RWPE1 (cell line): ENCODE data around the gene PAX3.
"Not testable (repeated sequence)": the region's sequence is repeated elsewhere in the genome, so short reads cannot be mapped to it uniquely, and the experiment has no call there.

Source experiments
- CTCF ChIA-PET: fragments of 350-600 bp; sonication (Branson Sonifier 250); formaldehyde crosslinking; extraction: SDS; loops from one replicate; lab custom pipeline; 2021; lab: Yijun Ruan, JAX
- POLR2A ChIA-PET: fragments of 400-600 bp; formaldehyde crosslinking; extraction: SDS; loops from one replicate; lab custom pipeline; 2020; ENCODE audit warnings: antibody characterized with exemption; ENCODE audit not compliant: low non-redundant PET; lab: Yijun Ruan, JAX
- DNase-seq: peaks from one replicate; pipeline ENCODE4 v3.0.0; 2012; ENCODE audit warnings: low spot score
- H3K27ac ChIP-seq: fragments of 450-650 bp; 2 replicates; pipeline ENCODE4 v1.5.1; 2017
- TF ChIP-seq, protein P1 (sequence below): fragments of 450-650 bp; conservative IDR thresholded peaks from 2 replicates; pipeline ENCODE4 v1.5.1; 2017; ENCODE audit warnings: low read depth, mild to moderate bottlenecking

The PAX3 gene

DNA sequence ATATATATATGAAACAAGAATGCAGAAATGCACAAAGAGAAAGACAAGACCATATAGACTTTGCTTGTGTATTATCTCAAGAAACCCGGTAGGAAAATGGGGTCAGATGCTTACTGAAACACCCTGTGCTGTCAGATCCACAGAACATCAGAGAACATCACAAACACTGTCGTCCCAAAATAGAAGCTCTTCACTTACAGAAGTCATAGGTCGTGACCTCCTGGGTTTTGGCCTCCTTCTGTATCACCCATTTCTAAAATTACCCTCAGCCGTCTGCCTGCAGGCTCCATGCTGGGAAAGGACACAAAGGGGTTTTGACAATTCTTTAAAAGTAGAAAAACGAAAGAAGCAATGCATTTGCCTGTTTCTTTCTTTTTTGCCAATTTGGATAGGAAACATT, 137.9 kb downstream of the PAX3 start:
- ChIA-PET POLR2A (no interaction called here), CTCF (no interaction called here)

DNA sequence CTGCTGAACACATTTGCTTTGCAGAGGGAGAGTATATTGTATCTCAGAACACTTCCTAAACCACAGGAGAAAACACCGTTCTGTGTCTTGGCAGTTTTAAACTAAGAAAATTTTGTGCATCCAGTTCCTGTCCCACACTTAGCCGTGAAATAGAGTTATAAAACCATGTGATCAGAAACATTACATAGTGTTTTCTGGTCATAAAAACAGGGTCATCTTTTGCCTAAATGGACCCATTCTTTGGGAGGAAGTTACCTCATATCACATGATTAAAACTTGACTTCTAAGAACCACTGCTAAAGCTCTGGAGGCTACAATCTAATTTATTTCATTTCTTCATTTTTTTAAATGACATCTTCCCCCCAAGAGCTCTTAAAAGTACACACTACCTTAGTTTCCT, 138.7 kb downstream of the PAX3 start:
- TF ChIP-seq, protein P1, sequence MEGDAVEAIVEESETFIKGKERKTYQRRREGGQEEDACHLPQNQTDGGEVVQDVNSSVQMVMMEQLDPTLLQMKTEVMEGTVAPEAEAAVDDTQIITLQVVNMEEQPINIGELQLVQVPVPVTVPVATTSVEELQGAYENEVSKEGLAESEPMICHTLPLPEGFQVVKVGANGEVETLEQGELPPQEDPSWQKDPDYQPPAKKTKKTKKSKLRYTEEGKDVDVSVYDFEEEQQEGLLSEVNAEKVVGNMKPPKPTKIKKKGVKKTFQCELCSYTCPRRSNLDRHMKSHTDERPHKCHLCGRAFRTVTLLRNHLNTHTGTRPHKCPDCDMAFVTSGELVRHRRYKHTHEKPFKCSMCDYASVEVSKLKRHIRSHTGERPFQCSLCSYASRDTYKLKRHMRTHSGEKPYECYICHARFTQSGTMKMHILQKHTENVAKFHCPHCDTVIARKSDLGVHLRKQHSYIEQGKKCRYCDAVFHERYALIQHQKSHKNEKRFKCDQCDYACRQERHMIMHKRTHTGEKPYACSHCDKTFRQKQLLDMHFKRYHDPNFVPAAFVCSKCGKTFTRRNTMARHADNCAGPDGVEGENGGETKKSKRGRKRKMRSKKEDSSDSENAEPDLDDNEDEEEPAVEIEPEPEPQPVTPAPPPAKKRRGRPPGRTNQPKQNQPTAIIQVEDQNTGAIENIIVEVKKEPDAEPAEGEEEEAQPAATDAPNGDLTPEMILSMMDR: no peak
- ChIA-PET CTCF (no interaction called here), POLR2A (no interaction called here)
- DNase-seq: no peak
- H3K27ac ChIP-seq: no peak overlapping the region

More for the DNA sequence above, 137.9 kb downstream of the PAX3 start:
- TF ChIP-seq, protein P1: no peak
- H3K27ac ChIP-seq: no peak overlapping the region
- no peak for DNase-seq

DNA sequence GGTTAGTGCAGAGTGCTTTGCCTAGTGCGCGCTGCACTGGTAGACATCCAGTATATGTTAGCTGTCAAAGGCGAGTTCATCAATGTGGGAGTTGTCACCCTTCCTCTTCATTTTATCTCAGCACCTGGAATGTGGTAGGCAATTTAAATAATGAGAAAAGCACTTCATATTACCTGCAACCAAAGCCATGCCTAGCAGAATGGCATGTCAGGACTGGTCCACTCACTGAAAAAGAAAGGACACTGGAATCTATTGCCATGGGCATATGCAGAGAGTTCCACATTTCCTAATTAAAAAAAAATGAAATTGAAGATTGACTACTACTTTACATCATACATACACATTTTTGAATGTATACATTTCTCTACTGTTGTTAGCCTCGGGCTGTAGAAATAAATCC, 139.6 kb downstream of the PAX3 start:
- POLR2A ChIA-PET: no interaction called here
- TF ChIP-seq, protein P1: no peak
- CTCF ChIA-PET: no interaction called here
- DNase-seq: no peak
- no peak overlapping the region for H3K27ac ChIP-seq

DNA sequence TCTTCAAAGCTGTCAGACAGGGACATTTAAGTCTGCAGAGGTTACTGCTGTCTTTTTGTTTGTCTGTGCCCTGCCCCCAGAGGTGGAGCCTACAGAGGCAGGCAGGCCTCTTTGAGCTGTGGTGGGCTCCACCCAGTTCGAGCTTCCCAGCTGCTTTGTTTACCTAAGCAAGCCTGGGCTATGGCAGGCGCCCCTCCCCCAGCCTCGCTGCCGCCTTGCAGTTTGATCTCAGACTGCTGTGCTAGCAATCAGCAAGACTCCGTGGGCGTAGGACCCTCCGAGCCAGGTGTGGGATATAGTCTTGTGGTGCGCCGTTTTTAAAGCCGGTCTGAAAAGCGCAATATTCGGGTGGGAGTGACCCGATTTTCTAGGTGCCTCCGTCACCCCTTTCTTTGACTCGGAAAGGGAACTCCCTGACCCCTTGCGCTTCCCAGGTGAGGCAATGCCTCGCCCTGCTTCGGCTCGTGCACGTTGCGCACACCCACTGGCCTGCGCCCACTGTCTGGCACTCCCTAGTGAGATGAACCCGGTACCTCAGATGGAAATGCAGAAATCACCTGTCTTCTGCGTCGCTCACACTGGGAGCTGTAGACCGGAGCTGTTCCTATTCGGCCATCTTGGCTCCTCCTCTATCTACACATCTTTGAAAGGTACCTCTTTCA, 143.7 kb downstream of the PAX3 start:
- POLR2A ChIA-PET, H3K27ac ChIP-seq, DNase-seq, CTCF ChIA-PET: not testable (repeated sequence)
